NCI-H524 (cell line): Measurements from ENCODE around the gene EIF4EBP3.
"Not testable (repeated sequence)": the region's sequence is repeated elsewhere in the genome, so short reads cannot be mapped to it uniquely, and the experiment has no call there.

ENCODE experiments used
- DNase-seq, 2 experiments: peaks; one replicate each; lab custom pipeline; 2025; lab: John Stamatoyannopoulos, UW

Gene EIF4EBP3

GRCh38 chr5:140576776-140577201 lies 29.3 kb downstream of the EIF4EBP3 start:
- DNase-seq, result no peak

DNA sequence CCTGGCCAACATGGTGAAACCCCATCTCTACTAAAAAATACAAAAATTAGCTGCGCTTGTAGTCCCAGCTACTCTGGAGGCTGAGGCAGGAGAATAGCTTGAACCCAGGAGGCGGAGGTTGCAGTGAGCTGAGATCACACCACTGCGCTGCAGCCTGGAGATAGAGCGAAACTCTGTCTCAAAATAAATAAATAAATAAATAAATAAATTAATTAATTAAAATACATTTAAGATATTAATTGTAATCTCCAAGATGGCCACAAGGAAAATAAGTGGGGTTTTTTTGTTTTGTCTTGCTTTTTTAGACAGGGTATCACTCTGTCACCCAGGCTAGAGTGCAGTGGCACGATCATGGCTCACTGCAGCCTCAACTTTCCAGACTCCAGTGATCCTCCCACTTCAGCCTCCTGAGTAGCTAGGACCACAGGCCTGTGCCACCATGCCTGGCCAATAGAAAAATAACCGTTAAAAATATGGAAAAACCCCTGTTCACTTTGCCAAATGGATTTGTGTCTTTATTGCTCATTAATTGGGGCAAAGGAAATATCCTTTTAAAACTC lies 31.8 kb downstream of the EIF4EBP3 start:
- DNase-seq, result not testable (repeated sequence)

GRCh38 chr5:140587495-140587894 lies 40.0 kb downstream of the EIF4EBP3 start:
- no peak for DNase-seq

DNA sequence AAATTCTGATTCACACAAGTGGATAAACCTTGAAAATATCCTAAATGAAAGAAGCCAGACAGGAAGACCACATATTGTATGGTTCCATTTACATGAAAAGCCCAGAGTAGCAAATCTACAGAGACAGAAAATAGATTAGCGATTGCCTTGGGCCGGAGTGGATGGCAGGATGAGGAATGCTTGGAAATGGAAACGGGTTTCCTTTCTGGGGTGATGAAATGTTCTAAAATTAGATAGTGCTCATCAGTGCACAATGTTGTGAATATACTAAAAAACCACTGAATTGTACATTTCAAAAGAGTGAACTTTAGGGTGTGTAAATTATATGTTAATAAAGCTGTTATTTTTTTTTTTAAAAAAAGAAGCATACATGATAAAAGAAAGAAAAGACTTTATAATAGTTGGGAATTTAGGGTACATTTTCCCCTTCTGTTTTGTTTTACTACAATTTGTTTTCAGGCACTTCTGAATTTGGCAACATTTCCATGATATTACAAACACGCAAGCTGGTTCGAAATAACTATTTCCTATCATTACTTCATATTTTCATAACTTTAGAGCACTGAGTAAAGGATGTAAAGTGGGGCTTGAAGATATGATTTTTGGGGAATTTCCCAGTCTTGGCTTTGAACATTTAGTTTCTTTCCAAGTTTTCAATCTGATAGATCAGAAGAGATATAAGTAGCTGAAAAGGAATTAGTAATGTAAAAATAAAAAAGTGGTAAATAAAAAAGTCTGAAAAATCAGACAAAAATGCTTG lies 41.0 kb downstream of the EIF4EBP3 start:
- no peak for DNase-seq

- no peak for DNase-seq
These were observed 43.4 kb downstream of the EIF4EBP3 start for GRCh38 chr5:140590861-140591260.

DNA sequence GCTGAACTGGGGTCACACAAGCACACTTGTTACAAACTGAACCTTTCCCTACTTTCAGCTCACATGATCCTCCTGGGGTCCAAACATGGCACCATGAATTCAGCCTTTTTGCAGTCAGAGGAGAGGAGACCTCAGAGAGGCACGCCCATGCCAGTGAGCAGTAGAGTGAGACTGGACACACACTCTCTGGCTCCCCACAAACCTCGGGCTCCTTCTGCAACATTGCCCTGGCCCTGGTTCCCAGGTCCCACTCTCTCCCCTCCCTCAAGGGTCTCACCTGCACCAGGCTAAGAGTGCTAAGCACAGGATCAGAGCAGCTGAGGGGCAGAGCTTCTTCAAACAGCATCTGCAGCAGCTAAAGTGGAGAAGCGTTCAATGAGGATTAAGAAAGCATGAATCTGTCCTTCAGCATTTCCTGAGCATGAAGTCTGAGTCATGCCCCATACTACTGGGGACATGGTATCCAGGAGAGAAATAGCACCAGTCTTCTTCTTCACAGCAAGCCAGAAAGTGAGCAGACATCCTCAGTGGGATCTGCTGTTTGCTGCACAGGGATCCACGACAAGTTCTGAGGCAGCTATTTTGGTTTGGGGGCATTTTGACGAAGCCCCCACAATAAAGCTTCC lies 44.4 kb downstream of the EIF4EBP3 start:
- peak in 1 of 2 experiments; percentile 20 for DNase-seq

GRCh38 chr5:140593070-140593469 lies 45.6 kb downstream of the EIF4EBP3 start:
- DNase-seq, result not testable (repeated sequence)

- no peak for DNase-seq
These were observed 46.7 kb downstream of the EIF4EBP3 start for GRCh38 chr5:140594169-140594568.

DNA sequence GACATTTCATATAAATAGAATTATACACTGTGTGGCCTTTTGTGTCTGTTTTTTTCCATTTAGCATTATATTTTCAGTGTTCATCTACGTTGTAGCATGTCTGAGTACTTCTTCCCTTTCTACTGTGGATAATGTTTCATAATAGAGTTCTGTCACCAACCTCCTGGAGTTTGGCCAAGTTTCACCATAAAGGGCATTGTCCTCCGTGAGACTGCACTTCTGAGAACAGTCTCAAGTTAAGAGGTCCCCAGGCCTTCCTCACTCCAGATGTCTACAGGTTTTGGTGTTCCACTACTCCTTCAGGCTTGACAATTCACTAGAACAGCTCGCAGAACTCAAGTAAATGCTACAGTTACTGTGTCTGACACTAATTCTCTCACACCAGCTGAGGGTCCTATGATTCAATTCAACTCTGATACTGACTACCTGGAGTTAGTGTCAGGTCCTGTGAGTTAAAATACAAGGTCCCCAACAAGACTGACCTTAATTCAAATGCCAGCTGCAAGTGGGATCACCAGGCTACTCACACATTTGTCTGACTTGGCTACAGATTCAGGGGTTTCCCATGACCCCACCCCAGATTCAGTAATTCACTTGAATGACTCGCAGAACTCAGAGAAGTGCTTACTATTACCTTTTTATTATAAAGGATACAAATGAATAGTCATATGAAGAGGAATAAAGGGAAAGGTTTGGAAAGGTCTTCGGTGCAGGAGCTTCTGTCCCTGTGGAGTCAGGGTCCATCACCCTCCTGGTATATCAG lies 48.3 kb downstream of the EIF4EBP3 start:
- no peak for DNase-seq

GRCh38 chr5:140596321-140596741 lies 48.9 kb downstream of the EIF4EBP3 start:
- DNase-seq, result no peak

GRCh38 chr5:140598836-140599235 lies 51.4 kb downstream of the EIF4EBP3 start:
- DNase-seq, result no peak
